OCI-LY1 (cell line): Measurements from ENCODE around the gene CRB3.
A peak's percentile ranks its signal among the peaks of the same experiment; 100 is the strongest.

Experiments
- H2AFZ ChIP-seq: fragments of 200-600 bp; sonication (generic), shearing (Covaris generic); 2 replicates; pipeline ENCODE4 v1.6.0; 2014; ENCODE audit warnings: antibody characterized with exemption, mild to moderate bottlenecking, low read length
- H3F3A ChIP-seq: fragments of 200-600 bp; sonication (generic), shearing (Covaris generic); 2 replicates; pipeline ENCODE4 v1.6.0; 2014; ENCODE audit warnings: mild to moderate bottlenecking, antibody characterized with exemption, low read length, moderate library complexity; ENCODE audit not compliant: insufficient read depth
- H3K27ac ChIP-seq: fragments of 200-600 bp; sonication (generic); 2 replicates; pipeline ENCODE4 v1.5.1; 2014; ENCODE audit warnings: low read length, mixed run types, mild to moderate bottlenecking, low read depth; ENCODE audit not compliant: poor library complexity, severe bottlenecking
- H3K27me3 ChIP-seq: fragments of 200-600 bp; sonication (generic); 2 replicates; pipeline ENCODE4 v1.6.0; 2014; ENCODE audit warnings: antibody characterized with exemption, mild to moderate bottlenecking, low read length, moderate library complexity; ENCODE audit not compliant: insufficient read depth
- H3K36me3 ChIP-seq: fragments of 200-600 bp; sonication (generic); 2 replicates; pipeline ENCODE4 v1.6.1; 2014; ENCODE audit warnings: mild to moderate bottlenecking, antibody characterized with exemption, low read length, moderate library complexity, mixed read lengths; ENCODE audit not compliant: insufficient read depth
- H3K4me1 ChIP-seq: fragments of 200-600 bp; sonication (generic); 2 replicates; pipeline ENCODE4 v1.5.1; 2014; ENCODE audit warnings: mild to moderate bottlenecking, low read length, moderate library complexity; ENCODE audit not compliant: insufficient read depth, severe bottlenecking
- H3K4me2 ChIP-seq: fragments of 200-600 bp; sonication (generic), shearing (Covaris generic); 2 replicates; pipeline ENCODE4 v1.6.1; 2014; ENCODE audit warnings: low read length
- H3K4me3 ChIP-seq: fragments of 200-600 bp; sonication (generic); 2 replicates; pipeline ENCODE4 v1.5.1; 2014; ENCODE audit warnings: low read length, low read depth, mild to moderate bottlenecking, mixed read lengths; ENCODE audit not compliant: poor library complexity, severe bottlenecking
- H3K79me2 ChIP-seq: fragments of 200-600 bp; shearing (Covaris generic); 2 replicates; pipeline ENCODE4 v1.6.1; 2016; ENCODE audit warnings: mixed run types, low read length, mixed read lengths; ENCODE audit not compliant: insufficient read depth
- H3K9ac ChIP-seq: fragments of 200-600 bp; sonication (generic), shearing (Covaris generic); 2 replicates; pipeline ENCODE4 v1.6.1; 2014; ENCODE audit warnings: mild to moderate bottlenecking, low read length, mixed read lengths
- H3K9me2 ChIP-seq: fragments of 200-600 bp; sonication (generic), shearing (Covaris generic); 2 replicates; pipeline ENCODE4 v1.6.1; 2014; ENCODE audit warnings: low read depth, mild to moderate bottlenecking, low read length, mixed read lengths
- H3K9me3 ChIP-seq: fragments of 200-600 bp; shearing (Covaris generic); 2 replicates; pipeline ENCODE4 v1.6.1; 2014; ENCODE audit warnings: low read length, mixed read lengths
- H4K20me1 ChIP-seq: fragments of 200-600 bp; sonication (generic), shearing (Covaris generic); 2 replicates; pipeline ENCODE4 v1.6.0; 2016; ENCODE audit warnings: mild to moderate bottlenecking, low read length; ENCODE audit not compliant: insufficient read depth
- EZH2 ChIP-seq: fragments of 200-600 bp; sonication (generic), shearing (Covaris generic); IDR thresholded peaks from 2 replicates; pipeline ENCODE4 v1.8.0; 2017; ENCODE audit warnings: borderline replicate concordance, mixed run types, mild to moderate bottlenecking, antibody characterized with exemption, low read length, moderate library complexity, mixed read lengths
- TF ChIP-seq, protein P1 (sequence below): fragments of 200-600 bp; sonication (generic), shearing (Covaris generic); IDR thresholded peaks from 2 replicates; pipeline ENCODE4 v1.5.1; 2017; ENCODE audit warnings: mild to moderate bottlenecking, antibody characterized with exemption, low read length, moderate library complexity, mixed read lengths

The CRB3 gene

DNA sequence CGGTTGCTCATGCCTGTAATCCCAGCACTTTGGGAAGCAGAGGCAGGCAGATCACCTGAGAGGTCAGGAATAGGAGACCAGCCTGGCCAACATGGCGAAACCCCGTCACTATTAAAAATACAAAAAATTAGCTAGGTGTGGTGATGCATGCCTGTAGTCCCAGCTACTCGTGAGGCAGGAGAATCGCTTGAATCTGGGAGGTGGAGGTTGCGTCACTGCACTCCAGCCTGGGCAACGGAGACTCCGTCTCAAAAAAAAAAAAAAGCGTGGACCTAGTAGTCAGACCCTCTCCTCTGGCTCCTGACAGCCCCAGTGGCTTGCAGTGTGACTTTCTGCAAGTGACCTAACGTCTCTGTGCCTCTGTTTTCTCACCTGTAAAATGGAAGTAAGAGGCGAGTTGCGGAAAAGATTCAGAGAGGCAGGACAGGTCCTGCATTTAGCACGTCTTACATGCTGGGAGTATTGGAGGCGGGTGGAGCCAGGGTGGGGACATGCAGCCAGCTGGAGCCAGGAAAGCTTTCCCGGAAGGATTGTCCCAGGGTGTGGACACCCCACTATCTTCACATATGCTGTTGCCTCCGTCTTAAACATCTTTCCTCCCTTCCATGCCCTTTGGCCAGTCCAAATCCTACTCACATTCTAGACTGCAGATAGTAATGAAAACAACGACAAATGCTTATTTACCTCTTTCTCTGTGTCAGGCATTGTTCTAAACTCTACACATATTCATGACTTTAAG is 35.1 kb downstream of the CRB3 start:
- H3K27ac ChIP-seq: peak overlapping the region; percentile 40
- no peaks in the 10 kb centered on the region for H3K79me2 ChIP-seq
- TF ChIP-seq, protein P1, sequence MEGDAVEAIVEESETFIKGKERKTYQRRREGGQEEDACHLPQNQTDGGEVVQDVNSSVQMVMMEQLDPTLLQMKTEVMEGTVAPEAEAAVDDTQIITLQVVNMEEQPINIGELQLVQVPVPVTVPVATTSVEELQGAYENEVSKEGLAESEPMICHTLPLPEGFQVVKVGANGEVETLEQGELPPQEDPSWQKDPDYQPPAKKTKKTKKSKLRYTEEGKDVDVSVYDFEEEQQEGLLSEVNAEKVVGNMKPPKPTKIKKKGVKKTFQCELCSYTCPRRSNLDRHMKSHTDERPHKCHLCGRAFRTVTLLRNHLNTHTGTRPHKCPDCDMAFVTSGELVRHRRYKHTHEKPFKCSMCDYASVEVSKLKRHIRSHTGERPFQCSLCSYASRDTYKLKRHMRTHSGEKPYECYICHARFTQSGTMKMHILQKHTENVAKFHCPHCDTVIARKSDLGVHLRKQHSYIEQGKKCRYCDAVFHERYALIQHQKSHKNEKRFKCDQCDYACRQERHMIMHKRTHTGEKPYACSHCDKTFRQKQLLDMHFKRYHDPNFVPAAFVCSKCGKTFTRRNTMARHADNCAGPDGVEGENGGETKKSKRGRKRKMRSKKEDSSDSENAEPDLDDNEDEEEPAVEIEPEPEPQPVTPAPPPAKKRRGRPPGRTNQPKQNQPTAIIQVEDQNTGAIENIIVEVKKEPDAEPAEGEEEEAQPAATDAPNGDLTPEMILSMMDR: no peak
- no peak for TF ChIP-seq EZH2
- no peak overlapping the region for H2AFZ ChIP-seq
- H3K4me2 ChIP-seq: peak overlapping the region; percentile 87
- H3K27me3 ChIP-seq: no peaks in the 10 kb centered on the region
- H3K4me1 ChIP-seq: peaks cover 46% of the 10 kb centered on the region
- H3K9me3 ChIP-seq: no peaks in the 10 kb centered on the region
- H3K4me3 ChIP-seq: peak overlapping the region; percentile 32
- no peaks in the 10 kb centered on the region for H4K20me1 ChIP-seq
- no peaks in the 10 kb centered on the region for H3F3A ChIP-seq
- H3K36me3 ChIP-seq: peaks cover 44% of the 10 kb centered on the region
- H3K9me2 ChIP-seq: no peaks in the 10 kb centered on the region
- no peak overlapping the region; the same call in 1 of the 2 replicates for H3K9ac ChIP-seq

DNA sequence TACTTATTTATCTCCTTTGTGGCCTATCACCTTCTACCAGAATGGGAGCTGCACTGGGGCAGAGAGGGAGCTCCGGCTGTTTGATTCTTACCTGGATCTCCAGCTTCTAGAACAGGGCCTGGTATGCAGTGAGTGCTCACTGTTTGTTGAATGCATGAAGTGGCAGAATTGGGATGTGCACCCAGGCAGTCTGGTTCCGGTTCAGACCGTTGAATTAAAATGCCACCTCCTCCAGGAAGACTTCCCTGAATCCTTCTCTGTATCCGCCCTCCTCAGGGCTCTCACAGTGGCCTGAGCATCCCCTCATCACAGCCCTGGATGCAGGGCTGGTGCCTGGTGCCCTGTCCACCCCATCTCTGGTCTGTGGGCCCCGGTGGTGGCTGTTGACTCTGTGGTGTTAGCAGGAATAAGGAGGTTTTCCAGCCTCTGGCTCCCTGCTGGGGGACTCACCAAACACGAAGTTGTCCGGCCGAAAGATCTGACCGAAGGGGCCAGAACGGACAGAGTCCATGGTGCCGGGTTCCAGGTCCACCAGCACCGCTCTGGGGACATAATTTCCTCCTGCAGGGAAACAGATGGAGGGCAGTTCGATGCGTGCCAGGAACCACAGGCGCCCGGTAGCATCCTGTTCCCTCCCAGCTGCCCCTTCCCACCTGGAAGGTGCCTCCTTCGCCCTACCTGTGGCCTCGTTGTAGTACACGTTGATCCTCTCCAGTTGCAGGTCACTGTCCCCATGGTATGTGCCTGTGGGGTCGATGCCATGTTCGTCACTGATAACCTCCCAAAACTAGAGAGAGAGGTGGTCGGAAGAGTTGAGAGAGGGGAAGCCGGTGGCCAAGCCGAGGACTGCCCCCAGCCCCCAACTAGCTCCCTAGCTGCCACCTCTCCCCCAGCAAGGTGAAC is 37.0 kb downstream of the CRB3 start:
- peak overlapping the region; percentile 40 for H3K27ac ChIP-seq
- H3F3A ChIP-seq: no peaks in the 10 kb centered on the region
- H3K9me3 ChIP-seq: no peaks in the 10 kb centered on the region
- H3K79me2 ChIP-seq: no peaks in the 10 kb centered on the region
- H3K9me2 ChIP-seq: no peaks in the 10 kb centered on the region
- H3K4me2 ChIP-seq: peak overlapping the region; percentile 87
- TF ChIP-seq EZH2: no peak
- TF ChIP-seq, protein P1: no peak
- H3K4me3 ChIP-seq: peak overlapping the region; percentile 81
- no peaks in the 10 kb centered on the region for H3K27me3 ChIP-seq
- H3K9ac ChIP-seq: peak overlapping the region; percentile 87
- H2AFZ ChIP-seq: no peak overlapping the region
- H3K36me3 ChIP-seq: peaks cover 28% of the 10 kb centered on the region; the same call in 1 of the 2 replicates
- H3K4me1 ChIP-seq: peaks cover 53% of the 10 kb centered on the region
- H4K20me1 ChIP-seq: no peaks in the 10 kb centered on the region

DNA sequence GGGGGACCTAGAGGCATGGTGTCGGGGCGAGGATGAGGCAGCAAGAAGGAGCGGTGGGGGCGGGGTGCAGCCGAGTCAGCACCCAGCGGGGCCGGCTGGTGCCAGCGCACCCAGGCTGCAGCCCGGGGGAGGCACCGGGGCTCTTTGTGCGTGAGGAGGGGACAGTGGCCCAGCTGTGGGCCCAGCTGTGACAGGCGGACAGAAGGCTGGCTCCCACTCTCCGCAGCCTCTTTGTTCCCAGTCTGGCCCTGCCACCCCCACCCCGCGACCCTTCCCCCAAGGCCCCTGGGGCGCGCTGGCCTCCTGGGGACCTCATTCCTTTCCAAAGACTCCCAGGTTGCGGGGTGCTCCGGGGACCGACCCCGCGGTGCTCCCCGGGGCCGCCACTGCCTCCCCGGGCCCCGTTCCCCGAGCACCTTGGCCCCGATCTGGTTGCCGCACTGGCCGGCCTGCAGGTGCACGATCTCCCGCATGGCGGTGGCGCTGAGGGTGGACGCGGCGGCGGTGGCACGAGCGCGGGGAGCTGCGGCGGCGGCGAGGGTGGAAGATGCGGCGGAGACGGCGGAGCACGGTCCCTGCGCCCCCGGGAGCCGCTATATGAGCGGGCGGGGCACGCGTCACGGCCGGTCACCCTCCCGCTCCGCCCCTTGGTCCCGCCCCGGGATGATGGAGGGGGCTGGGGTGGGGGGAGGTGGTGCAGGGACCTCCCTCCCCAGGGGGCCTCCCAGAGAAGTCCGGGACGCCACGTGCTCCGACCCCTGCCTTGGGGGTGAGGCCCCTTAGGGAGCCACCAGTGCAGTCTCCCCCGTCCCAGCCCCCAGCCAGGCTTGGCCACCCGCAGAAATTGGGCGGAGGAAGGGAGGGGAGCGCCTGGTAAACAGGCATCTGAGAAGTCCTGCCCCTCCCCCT is 37.9 kb downstream of the CRB3 start, which contains the start of gene TUBB4A:
Gene TUBB4A, minus strand, starts transcription at position 570 of the 909 bp plus-strand sequence. Its CDS starts 97 bp downstream, at position 473.
- Histone ChIP-seq H3K36me3 (peaks cover 27% of the 10 kb centered on the region; the same call in 1 of the 2 replicates), H3K4me3 (peak within 1 kb of the TSS; percentile 81), H3K9ac (peak within 1 kb of the TSS; percentile 87), H3K79me2 (no peaks in the 10 kb centered on the region), H2AFZ (no peak within 1 kb of the TSS), H3K27me3 (no peaks in the 10 kb centered on the region), H3K9me2 (no peaks in the 10 kb centered on the region), H3F3A (no peaks in the 10 kb centered on the region), H4K20me1 (no peaks in the 10 kb centered on the region), H3K27ac (peak within 1 kb of the TSS; percentile 71), H3K4me1 (peaks cover 53% of the 10 kb centered on the region), H3K4me2 (peak within 1 kb of the TSS; percentile 87), H3K9me3 (no peaks in the 10 kb centered on the region)
- TF ChIP-seq, protein P1: no peak
- TF ChIP-seq EZH2: no peak
